CD4-positive, alpha-beta T cell treated with Interferon gamma for 1 hour (primary cell): Measurements from ENCODE around the gene A4GALT.
"Not testable (repeated sequence)": the region's sequence is repeated elsewhere in the genome, so short reads cannot be mapped to it uniquely, and the experiment has no call there.

Experiments used
- DNase-seq: peaks from one replicate; pipeline ENCODE4 v3.0.0-alpha.2; 2020

A4GALT gene

DNA sequence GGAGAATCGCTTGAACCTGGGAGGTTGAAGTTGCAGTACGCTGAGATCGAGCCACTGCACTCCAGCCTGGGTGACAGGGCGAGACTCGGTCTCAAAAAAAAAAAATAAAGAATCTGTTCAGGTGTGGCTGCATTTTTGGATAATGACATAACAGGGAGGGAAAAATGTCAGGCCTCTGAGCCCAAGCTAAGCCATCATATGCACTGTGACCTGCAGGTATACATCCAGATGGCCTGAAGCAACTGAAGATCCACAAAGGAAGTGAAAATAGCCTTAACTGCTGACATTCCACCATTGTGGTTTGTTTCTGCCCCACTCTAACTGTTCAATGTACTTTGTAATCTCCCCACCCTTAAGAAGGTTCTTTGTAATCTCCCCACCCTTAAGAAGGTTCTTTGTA, 19.6 kb upstream of the A4GALT start:
- not testable (repeated sequence) for DNase-seq

DNA sequence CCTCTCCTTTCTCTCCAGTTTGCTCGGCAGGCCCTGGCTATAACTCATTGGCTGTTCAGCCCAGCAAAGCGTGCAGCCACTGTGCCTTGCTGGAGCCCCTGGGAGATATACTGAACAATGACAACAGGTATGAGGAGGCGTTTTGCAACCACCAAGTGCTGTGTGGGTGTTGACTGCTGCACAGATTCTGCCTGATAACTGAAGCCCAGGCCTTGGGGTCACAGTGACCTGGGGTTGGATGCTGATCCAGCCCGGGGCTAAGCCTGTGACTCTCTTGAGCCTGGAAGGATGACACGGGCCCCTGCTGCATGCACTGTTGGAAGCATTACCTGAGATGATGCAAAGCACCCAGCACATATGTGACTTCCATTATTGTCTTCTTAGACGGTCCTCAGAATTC, 13.7 kb upstream of the A4GALT start:
- no peak for DNase-seq

- DNase-seq, result not testable (repeated sequence)
Observed at GRCh38 chr22:42733394-42733793, 12.7 kb upstream of the A4GALT start.

GRCh38 chr22:42732081-42732480, 11.4 kb upstream of the A4GALT start:
- DNase-seq, result no peak

DNA sequence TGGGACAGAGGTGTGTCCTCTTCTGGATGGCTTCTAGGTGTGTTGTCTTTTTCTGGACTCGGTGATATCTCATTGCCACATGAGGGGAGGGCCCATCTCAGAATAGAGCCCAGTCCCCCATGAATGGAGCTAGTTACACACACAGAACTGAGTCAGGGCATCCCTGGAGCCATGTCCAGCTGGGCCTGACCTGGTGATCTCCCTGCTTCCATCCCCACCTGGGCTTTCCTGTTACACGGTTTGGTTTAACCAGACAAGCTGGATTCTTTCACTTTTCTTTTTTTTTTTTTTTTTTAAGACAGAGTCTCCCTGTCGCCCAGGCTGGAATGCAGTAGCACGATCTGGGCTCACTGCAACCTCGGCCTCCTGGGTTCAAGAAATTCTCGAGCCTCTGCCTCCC, 6.1 kb upstream of the A4GALT start:
- DNase-seq, result no peak

DNA sequence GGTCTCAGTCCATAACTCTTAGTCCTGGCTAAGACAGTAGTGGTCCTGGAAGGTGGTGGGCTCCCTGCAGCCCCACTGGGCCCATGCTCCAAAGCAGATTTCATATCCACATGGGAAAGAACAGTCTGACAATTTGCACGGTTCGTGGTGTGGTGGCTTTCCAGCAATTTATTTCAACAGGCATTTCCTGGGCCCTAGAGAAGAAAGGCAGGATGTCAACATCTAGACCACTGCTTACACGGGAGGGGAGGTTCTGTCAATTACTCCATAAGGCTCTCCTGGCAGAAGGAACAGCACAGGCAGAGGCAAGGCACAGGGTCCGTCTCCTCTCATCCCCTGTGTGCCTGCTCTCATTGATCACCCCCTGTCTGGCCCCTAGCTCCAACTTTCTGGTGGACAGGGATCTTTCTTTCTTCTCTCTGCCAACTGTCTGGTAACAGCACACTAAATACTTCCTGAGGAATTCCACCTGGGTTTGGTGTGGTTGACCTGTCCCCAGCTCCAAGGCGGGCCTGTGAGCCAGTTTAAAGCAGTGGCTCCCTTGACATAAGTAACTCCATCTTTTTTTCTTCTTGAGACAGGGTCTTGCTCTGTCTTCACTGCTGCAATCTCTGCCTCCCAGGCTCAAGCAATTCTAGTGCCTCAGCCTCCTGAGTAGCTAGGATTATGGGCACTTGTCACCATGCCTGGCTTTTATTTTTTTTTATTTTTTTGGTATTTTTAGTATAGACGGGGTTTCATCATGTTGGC, 5.1 kb upstream of the A4GALT start:
- no peak for DNase-seq

- no peak for DNase-seq
Observed at GRCh38 chr22:42724062-42724461, 3.4 kb upstream of the A4GALT start.

- DNase-seq, result no peak
Observed at GRCh38 chr22:42721045-42721434, 370 bp upstream of the A4GALT start.

DNA sequence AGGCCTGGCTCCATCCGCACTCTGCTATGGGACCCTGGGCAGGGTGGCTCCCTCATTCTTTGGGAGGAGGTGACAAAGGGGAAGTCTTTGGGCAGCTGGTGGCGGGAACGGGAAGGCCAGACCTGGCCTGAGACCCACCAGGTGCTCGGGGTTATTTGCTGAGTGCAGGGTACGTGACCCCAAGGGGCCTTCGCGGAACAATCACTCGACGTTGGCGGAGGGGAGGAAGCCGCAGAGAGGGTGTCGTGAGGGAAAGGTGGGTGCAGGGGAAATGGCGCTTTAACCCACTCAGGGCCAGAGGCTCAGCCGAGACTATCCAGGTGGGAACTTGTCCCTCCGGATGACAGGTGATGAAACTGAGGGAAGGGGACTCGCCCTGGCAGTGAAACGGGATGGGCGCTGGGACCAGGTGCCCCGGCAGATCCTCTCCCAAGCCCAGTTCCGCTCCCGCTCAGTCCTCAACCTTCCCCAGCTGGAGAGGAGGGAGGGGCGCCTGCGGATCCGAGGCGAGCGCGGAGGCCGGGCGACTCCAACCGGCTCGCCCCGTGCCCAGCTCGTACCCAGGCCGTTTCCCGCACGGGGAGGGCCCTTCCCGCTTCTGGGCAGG, 911 bp downstream of the A4GALT start:
- DNase-seq, result no peak

DNA sequence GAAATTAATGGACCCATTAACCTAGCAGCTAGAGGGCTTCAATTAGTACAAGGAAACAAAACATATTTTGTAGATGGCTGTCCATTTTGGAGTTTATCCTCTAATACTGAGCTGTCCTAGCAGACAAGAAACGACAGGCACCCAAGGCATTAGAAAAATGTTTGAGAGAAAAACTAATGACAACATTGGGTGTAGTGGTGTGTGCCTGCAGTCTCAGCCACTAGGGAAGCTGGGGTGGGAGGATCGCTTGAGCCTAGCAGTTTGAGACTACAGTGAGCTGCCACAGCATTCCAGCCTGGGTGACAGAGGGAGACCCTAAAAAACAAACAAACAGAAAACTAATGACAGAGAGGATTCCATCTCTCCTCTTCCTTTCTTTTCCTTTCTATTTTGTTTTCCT, 1.5 kb downstream of the A4GALT start:
- DNase-seq, result no peak

DNA sequence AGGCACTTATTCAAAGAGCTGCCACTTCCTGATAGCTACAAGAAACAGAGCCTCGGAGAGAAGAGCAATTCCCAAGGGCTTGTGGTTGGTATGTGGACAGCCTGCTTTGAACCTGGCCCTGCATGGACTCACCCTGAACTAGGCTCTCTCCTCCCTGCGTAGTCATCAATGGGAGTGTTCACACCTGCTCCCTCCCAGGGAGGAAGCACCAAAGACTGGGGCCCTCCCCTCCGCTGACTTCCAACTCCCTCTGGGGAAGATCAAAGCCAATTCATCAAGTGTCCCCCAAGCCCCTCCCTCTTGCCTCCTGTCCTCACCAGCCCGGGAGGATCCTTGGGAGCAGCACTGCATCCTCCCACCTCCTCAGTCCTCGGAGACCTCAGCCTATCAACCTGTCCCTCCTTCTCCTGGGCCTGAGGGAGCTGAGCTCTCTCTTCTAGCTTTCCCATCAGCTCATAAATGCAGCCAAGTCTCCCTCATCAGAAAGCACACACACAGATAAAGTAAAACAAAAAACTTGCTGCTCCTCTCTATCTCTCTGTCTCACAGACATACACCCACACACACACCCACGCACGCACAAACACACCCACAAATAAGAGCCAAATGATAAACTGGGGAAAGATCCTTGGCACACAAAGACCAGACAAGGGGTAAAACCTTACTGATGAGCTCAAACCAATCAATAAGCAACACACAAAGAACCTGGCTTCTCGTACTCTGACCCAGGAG, 3.3 kb downstream of the A4GALT start:
- no peak for DNase-seq

DNA sequence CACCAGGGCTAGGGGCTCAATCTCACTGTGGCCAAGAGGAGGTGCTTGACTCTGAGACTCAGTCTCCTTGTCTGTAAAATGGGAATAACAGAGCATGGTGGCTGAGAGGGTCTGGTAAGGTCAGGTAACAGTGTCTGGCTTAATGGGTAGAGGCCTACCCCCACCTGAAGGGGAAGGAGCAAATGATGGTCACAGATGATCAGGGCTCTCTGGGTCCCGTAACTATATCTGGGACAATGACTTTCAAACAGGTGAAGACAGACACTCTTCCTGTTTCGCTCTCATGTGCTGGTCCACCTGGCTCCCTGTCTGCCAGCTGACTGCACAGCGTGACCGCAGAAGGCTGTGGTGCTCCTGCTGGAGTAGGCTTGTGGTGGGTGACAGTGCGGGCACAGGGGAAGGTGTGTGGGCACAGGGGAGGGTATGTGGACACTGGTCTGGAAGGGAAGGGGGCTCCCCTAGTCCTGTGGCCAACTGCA, 4.0 kb downstream of the A4GALT start:
- DNase-seq, result peak; percentile 43

GRCh38 chr22:42716221-42716620, 4.4 kb downstream of the A4GALT start:
- no peak for DNase-seq

- DNase-seq, result no peak
Observed at GRCh38 chr22:42714768-42715390, 5.8 kb downstream of the A4GALT start.

DNA sequence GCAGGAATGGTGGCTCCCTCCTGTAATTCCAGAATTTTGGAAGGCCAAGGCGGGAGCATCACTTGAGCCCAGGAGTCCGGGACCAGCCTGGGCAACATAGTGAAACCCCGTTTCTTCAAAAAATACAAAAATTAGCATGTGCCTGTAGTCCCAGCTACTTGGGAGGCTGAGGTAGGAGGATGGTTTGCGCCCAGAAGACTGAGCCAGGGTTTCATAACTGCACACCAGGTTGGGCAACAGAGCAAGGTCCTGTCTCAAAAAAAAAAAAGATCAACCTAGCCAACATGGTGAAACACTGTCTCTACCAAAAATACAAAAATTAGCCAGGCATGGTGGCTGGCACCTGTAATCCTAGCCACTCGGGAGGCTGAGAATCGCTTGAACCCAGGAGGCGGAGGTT, 6.4 kb downstream of the A4GALT start:
- DNase-seq, result no peak

- no peak for DNase-seq
Observed at GRCh38 chr22:42711895-42712837, 8.5 kb downstream of the A4GALT start.

DNA sequence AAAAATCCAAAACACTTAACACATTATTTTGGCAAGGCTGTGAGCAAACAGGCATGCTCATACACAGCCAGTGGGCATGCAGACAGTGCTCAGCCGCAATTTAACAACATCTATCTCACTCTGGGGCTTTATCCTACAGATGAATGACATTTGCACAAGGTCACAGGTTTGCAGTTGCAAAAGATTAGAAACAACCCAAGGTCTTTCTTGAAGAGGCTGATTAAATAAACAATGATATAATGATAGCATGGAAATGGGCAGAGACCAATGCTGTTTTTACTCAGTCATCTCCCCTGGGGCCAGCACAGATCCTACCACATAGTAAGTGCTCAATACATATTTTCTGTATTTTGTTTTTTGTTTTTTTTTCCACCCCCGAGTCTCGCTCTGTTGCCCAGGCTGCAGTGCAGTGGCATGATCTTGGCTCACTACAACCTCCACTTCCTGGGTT, 9.4 kb downstream of the A4GALT start:
- DNase-seq, result no peak

DNA sequence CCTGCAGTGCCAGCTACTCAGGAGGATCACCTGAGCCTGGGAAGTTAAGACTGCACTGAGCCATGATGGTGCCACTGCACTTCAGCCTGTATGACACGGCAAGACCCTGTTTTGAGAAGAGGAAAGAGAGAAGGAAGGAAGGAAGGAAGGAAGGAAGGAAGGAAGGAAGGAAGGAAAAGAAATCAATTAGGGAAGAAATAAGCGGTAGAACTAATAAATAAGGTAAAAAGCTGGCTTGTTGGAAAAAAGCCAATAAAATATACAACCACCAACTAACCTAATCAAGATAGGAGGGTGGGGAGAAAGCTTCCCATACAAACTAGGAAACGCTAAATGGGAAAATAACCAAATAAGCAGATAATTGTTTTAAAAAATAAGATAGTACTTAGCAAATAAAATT, 12.3 kb downstream of the A4GALT start:
- no peak for DNase-seq

DNA sequence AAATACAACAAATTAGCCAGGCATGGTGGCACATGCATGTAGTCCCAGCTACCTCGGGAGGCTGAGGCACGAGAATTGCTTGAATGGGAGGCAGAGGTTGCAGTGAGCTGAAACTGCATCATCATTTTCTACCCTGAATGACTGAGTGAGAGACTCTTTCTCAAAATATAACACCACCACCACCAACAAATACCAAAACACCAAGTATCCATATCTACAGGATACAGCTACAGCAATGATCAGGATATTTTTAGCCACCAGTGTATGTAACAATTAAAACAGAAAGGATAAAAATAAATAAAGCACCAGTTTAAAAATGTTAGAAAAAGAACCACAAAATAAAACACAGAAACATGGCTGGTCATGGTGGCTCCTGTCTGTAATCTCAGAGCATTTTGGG, 13.2 kb downstream of the A4GALT start:
- no peak for DNase-seq

- DNase-seq, result no peak
Observed at GRCh38 chr22:42704896-42705295, 15.8 kb downstream of the A4GALT start.

- no peak for DNase-seq
Observed at GRCh38 chr22:42702675-42703074, 18.0 kb downstream of the A4GALT start.

- no peak for DNase-seq
Observed at GRCh38 chr22:42701694-42702093, 19.0 kb downstream of the A4GALT start.
